A549 treated with AZD2906 at 1 μM for 4 hours (cell line): Measurements from ENCODE around the gene CCSAP. TPM values are rescaled to one million over a fixed set of nuclear protein-coding genes. Genes with fewer than 3 reads are reported as not detected.

Experiments
- total RNA-seq: library from RNA; stranded (reverse); fragments of 200-300 nt; extraction: Qiagen RNA extraction; gene quantifications from 5 replicates; pipeline ENCODE4 v1.2.3, GENCODE V29; 2022

CCSAP gene
- total RNA-seq, result 5.0 to 6.4 TPM (median 6.3 TPM) in 5 replicates

GRCh38 chr1:229342656-229343569, at the start of gene CCSAP:
TSS of gene CCSAP (minus strand) at chr1:229343047. CDS start at chr1:229342465, 582 bp downstream.

Other genes with a start within 250 kb of the CCSAP start
- gene RAB4A, start 71.9 kb downstream of the CCSAP start, total RNA-seq, result 48.8 to 54.7 TPM (median 50.3 TPM) in 5 replicates
- 0.14 to 0.16 TPM (median 0.15 TPM) in 4 of 5 replicates, not detected in the other for gene ACTA1, start 91.0 kb upstream of the CCSAP start, total RNA-seq
- gene NUP133, start 165.3 kb upstream of the CCSAP start, total RNA-seq, result 19.4 to 22.3 TPM (median 21.7 TPM) in 5 replicates
- gene ABCB10, start 215.7 kb upstream of the CCSAP start, total RNA-seq, result 16.7 to 21.5 TPM (median 21.3 TPM) in 5 replicates